Right atrium auricular region (tissue), 2 donors: ENCODE measurements around the gene SLC35B1. TPM values are rescaled to one million over a fixed set of nuclear protein-coding genes. Genes with fewer than 3 reads are reported as not detected.

ENCODE experiments used
- DNase-seq: peaks from one replicate; pipeline ENCODE4 v3.0.0-alpha.2; 2019; ENCODE audit warnings: low spot score
- H3K27ac ChIP-seq, 2 donors: fragments of 200-600 bp; sonication (generic); 1 replicate in 1 of 2; 2 replicates in 1 of 2; pipeline ENCODE4 v1.5.1; 2016 to 2019
- H3K27me3 ChIP-seq, 2 donors: fragments of 200-600 bp; sonication (generic); one replicate each; pipeline versions ENCODE4 v1.5.1 to v1.6.0; 2017 to 2019
- H3K36me3 ChIP-seq: fragments of 200-600 bp; sonication (generic); one replicate; pipeline ENCODE4 v1.5.1; 2016
- H3K4me1 ChIP-seq, 2 donors: fragments of 200-600 bp; sonication (generic); one replicate each; pipeline versions ENCODE4 v1.5.1 to v1.6.0; 2017 to 2019
- H3K4me3 ChIP-seq, 2 donors: fragments of 200-600 bp; sonication (generic); 1 replicate in 1 of 2; 2 replicates in 1 of 2; pipeline ENCODE4 v1.5.1; 2017 to 2019; ENCODE audit warnings: mild to moderate bottlenecking in 1 of 2, moderate library complexity in 1 of 2
- H3K9me3 ChIP-seq, 2 donors: fragments of 200-600 bp; sonication (generic); one replicate each; pipeline ENCODE4 v1.5.1; 2019
- total RNA-seq, 2 donors: library from RNA; depleted of rRNA; stranded (reverse); fragments of >200 nt; gene quantifications; one replicate each; pipeline ENCODE4 v1.1.0, GENCODE V29; 2016
- TF ChIP-seq, protein P1 (sequence below), 2 donors: fragments of 200-600 bp; sonication (generic); IDR thresholded peaks; one replicate each; pipeline ENCODE4 v1.5.1; 2019; ENCODE audit warnings: antibody characterized with exemption in 2 of 2

SLC35B1 gene
- total RNA-seq, 2 donors from 2014 or later = 54.1 to 83.6 TPM

- Histone ChIP-seq H3K4me3 (no peak overlapping the region), H3K27ac (peak overlapping the region; percentile 64), H3K36me3 (peaks cover 10% of the 10 kb centered on the region), H3K27me3 (no peaks in the 10 kb centered on the region), H3K9me3 (no peaks in the 10 kb centered on the region), H3K4me1 (peaks cover 0 to 54% of the 10 kb centered on the region in 2 donors)
- TF ChIP-seq, protein P1, sequence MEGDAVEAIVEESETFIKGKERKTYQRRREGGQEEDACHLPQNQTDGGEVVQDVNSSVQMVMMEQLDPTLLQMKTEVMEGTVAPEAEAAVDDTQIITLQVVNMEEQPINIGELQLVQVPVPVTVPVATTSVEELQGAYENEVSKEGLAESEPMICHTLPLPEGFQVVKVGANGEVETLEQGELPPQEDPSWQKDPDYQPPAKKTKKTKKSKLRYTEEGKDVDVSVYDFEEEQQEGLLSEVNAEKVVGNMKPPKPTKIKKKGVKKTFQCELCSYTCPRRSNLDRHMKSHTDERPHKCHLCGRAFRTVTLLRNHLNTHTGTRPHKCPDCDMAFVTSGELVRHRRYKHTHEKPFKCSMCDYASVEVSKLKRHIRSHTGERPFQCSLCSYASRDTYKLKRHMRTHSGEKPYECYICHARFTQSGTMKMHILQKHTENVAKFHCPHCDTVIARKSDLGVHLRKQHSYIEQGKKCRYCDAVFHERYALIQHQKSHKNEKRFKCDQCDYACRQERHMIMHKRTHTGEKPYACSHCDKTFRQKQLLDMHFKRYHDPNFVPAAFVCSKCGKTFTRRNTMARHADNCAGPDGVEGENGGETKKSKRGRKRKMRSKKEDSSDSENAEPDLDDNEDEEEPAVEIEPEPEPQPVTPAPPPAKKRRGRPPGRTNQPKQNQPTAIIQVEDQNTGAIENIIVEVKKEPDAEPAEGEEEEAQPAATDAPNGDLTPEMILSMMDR (IDR thresholded peaks at IDR 0.05) = no peak
- no peak for DNase-seq
Observed at GRCh38 chr17:49723423-49723822, 15.7 kb upstream of the SLC35B1 start.

DNA sequence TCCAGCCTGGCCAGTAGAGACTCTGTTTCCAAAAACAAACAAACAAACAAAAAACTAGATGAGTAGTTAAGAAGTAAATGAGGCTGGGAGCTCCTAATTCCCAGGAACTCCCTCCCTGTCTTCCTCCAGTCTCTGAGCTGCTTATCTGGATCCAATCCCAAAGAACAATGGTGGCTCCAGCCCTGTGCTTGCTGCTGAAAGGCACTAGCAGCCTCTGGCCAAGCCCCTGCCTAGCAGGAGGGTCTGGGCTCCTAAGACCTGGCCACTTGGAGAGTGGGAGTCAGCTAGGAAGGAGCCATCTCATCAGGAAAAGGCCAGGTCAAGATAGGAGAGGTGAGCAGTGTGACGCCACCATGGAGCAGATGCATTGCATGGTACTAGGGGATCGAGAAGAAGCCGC, 14.3 kb upstream of the SLC35B1 start:
- Histone ChIP-seq H3K36me3 (peaks cover 15% of the 10 kb centered on the region), H3K4me3 (no peak overlapping the region), H3K4me1 (peaks cover 0 to 49% of the 10 kb centered on the region in 2 donors), H3K27ac (peak overlapping the region; percentile 64), H3K27me3 (no peaks in the 10 kb centered on the region), H3K9me3 (no peaks in the 10 kb centered on the region)
- no peak for DNase-seq
- TF ChIP-seq, protein P1 (IDR thresholded peaks at IDR 0.05) = no peak

DNA sequence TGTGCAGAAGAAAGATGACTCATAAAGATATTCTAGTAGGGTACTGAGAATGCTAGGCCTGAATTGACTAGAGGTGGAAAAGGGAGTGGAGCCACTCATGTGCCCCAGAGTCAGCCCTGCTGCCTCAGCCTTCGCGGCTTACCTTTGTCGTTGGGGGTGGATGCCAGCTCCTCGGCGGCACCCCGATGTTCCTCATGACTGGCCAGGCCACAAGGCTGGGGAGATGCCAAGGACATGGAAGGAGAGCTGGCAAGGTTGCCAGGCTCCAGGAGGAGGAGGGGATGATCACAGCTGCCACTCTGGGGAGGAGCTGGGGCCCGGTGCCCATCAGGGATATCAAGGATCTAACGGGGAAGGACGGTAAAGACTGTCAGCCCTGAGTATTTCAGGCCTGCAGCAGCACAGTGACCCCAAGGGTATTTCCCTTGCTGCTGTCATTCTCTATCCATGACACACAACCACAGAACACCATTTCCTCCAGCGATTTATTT, 9.7 kb upstream of the SLC35B1 start:
- DNase-seq = no peak
- TF ChIP-seq, protein P1 (IDR thresholded peaks at IDR 0.05) = no peak
- Histone ChIP-seq H3K4me1 (peaks cover 0 to 42% of the 10 kb centered on the region in 2 donors), H3K9me3 (no peaks in the 10 kb centered on the region), H3K27ac (peak overlapping the region; percentile 34 to 65), H3K27me3 (no peaks in the 10 kb centered on the region), H3K36me3 (peaks cover 23% of the 10 kb centered on the region), H3K4me3 (no peak overlapping the region)

GRCh38 chr17:49716668-49717364, 9.1 kb upstream of the SLC35B1 start:
- Histone ChIP-seq H3K9me3 (no peaks in the 10 kb centered on the region), H3K27ac (peak overlapping the region; percentile 65 to 76), H3K27me3 (no peaks in the 10 kb centered on the region), H3K4me1 (peaks cover 0 to 36% of the 10 kb centered on the region in 2 donors), H3K36me3 (peaks cover 25% of the 10 kb centered on the region), H3K4me3 (no peak overlapping the region)
- TF ChIP-seq, protein P1 (IDR thresholded peaks at IDR 0.05) = no peak
- no peak for DNase-seq

GRCh38 chr17:49715717-49716279, 8.0 kb upstream of the SLC35B1 start:
- Histone ChIP-seq H3K27me3 (no peaks in the 10 kb centered on the region), H3K36me3 (peaks cover 35% of the 10 kb centered on the region), H3K9me3 (no peaks in the 10 kb centered on the region), H3K27ac (peak overlapping the region; percentile 65 to 76), H3K4me1 (peaks cover 0 to 28% of the 10 kb centered on the region in 2 donors), H3K4me3 (no peak overlapping the region)
- TF ChIP-seq, protein P1 (IDR thresholded peaks at IDR 0.05) = no peak
- no peak for DNase-seq
